Skeletal muscle cell (primary cell): ENCODE results near the gene KIF18B.

Experiments
- DNase-seq: peaks from one replicate; pipeline ENCODE4 v3.0.0-alpha.2; 2010; ENCODE audit warnings: low read depth
- H3K4me3 ChIP-seq: 2 replicates; pipeline ENCODE4 v1.5.1; 2011; ENCODE audit warnings: low read depth, mild to moderate bottlenecking, control low read depth, low read length, moderate library complexity

The KIF18B gene

DNA sequence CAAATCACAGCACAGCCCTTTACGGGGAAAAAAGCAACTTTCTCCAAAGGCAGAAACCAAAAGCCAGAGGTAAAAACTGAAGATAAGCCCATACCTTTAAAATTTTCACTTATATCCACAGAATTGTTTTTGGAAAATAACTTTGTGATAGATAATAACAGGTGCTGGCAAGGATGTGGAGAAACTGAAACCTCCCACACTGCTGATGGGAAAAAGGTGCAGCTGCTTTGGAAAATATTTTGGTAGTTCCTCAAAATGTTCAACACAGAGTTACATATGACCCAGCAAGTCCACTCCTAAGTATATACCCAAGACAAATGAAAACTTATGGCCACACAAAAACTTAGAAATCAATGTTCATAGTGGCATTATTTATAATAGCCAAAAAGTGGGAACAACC is 60.6 kb downstream of the KIF18B start:
- no peak for DNase-seq
- H3K4me3 ChIP-seq, result no peak overlapping the region

DNA sequence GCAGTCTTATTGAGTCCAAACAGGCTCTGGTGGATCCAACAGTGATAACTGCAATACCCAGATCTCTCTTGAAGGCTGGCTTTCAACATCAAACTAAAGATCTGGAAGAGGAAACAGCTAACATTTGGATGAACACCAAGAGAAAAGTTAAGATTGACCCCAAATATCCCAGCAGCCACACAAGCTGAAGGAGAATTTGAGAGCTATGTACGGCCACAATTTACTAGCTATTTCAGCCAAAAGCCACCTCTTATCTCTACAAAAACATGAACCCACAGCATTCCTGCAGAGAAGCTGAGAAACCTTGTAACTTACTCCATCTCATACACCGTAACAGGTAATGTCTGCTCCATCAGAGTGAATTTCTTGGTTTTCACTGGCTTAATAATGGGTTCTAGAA is 62.6 kb downstream of the KIF18B start:
- H3K4me3 ChIP-seq, result no peak overlapping the region
- DNase-seq, result no peak

DNA sequence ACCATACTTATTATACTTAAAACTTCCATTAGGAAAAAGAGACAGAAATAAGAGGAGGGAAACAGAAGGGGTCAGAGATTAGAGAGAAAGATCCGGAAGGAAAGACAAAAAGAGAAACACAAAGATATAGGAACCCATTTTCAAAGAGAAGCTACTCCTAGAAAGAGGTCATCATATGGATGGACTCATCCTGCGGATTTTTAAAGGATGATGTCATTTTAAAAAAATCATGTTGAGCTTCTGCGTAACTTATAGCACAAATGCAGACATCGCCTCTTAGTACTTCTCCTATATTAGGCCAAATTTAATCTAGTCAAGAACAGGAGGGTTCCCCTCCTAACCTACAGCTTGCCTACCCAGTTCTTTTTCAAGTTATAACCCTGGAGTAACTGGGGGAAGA is 66.4 kb downstream of the KIF18B start:
- H3K4me3 ChIP-seq, result no peak overlapping the region
- DNase-seq, result no peak

DNA sequence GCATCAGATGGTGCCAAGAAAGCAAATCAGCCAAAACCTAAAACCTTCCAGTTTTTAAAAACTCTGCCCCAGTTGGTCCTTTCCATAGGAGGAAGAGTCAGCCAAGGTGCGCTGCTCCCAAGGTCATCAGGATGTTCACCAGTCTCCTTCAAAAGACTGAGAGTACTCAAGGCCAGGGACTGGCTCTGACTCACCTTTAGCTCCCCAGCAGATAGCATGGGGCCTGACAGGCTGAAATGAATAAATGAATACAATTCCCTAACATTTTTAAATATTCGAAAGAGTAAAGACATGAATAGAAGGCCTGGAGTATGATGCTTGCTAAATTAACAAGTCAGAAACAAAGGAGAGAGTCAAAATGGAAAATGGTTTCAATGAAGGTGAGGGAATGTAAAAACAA is 67.5 kb downstream of the KIF18B start:
- H3K4me3 ChIP-seq, result no peak overlapping the region

DNA sequence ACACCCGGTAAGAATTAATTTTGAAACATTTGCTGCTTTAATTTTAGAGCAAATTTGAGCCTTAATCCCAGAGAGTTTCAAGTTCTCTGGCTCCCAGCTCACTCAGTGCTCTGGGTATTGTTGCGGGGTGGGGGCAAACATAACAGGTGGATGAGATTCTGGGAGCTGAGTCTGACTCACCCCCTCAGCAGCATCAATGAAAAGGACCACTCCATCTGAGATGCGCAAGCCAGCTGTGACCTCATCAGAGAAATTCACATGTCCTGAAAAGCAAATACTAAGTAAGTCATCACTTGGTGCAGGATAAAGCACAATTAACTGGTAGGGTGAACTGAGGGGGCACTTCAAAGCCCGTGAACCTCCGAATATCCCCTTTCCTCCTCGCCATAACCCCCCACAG is 68.2 kb downstream of the KIF18B start:
- no peak for DNase-seq
- no peak overlapping the region for H3K4me3 ChIP-seq

More for the DNA sequence above, 67.5 kb downstream of the KIF18B start:
- no peak for DNase-seq

DNA sequence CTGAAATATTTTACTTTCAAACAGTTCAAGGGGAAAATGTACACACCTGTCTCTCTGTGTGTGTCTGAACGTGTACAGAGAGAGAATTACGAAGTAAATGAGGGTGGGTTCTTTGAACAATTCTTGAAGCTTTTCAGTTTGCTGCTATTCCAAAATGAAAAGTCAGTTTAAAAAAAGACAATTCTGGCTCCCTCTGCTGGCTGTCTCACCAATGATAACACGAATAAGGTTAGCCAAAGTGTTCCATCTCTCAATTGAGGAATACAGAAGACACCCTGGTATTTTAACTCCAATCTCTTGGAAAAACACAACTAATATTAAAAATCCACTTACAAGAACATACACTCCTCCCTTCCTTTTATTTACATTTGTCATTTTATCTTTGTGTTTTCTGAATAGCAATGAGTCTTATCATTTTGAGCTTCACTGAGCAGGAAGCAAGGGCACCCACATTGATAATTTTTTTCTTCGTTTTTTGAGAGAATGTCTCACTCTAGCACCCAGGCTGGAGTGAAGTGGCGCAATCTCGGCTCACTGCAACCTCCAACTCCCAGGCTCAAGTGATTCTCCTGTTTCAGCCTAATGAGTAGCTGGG is 68.8 kb downstream of the KIF18B start:
- DNase-seq, result no peak
- no peak overlapping the region for H3K4me3 ChIP-seq

DNA sequence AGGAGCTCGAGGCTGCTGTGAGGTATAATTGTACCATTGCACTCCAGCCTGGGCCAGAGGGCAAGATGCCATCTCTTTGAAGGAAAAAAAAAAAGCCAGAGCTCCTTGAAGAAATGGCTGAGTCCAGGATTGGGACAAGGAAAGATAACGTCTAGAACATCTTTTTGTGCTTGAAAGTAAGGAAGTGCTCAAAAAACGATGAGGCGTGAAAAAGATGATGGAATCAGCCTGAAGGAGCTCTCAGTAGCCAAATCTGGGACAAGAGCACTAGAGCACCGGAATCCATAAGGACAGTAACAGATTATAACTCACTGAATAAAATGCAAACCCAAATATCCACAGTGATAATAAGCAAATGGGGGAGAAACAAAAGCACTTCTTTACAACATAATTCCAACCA is 70.5 kb downstream of the KIF18B start:
- no peak for DNase-seq
- H3K4me3 ChIP-seq, result no peak overlapping the region

DNA sequence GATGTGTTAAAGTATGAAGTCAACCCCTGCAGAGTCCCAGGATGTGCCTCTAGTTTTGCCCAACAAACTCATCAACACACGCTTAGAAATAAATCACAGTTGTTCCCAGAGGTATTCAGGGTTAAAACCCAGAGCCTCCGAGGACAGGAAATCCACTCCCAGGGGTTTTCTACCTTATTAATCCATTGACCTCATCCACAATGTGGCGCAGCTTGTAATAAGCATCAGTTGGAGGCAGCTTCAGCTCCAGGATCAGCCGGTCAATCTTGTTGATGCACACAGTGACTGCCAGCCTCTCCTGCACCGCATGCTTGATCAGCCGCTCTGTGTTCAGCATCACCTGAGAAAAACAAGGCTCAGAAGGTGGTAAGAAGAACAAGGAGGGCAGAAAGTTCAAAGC is 71.8 kb downstream of the KIF18B start:
- H3K4me3 ChIP-seq, result no peak overlapping the region
- DNase-seq, result no peak
